SK-N-MC (cell line): Measurements from ENCODE around the gene LSR.

Experiments
- EZH2 ChIP-seq: fragments of 200-600 bp; sonication (generic); IDR thresholded peaks from one replicate; pipeline ENCODE4 v1.6.1; 2017; ENCODE audit warnings: antibody characterized with exemption
- FOXP2 ChIP-seq: optimal IDR thresholded peaks from 2 replicates; pipeline ENCODE3; 2011; ENCODE audit warnings: mild to moderate bottlenecking, moderate library complexity; ENCODE audit not compliant: insufficient read depth; ENCODE audit errors: extremely low read length, control extremely low read depth
- POLR2AphosphoS5 ChIP-seq: IDR thresholded peaks from 2 replicates; pipeline ENCODE4 v1.6.1; 2012; ENCODE audit warnings: mild to moderate bottlenecking, low read depth, low read length, borderline replicate concordance

- no peak for TF ChIP-seq EZH2
- TF ChIP-seq POLR2AphosphoS5: no peak
- TF ChIP-seq FOXP2: no peak
Observed at GRCh38 chr19:35249146-35249847, 495 bp downstream of the LSR start.
